ENCODE data around the gene COL4A2. TPM values are rescaled to one million over a fixed set of nuclear protein-coding genes. Genes with fewer than 3 reads are reported as not detected.
"Not testable (repeated sequence)": the region's sequence is repeated elsewhere in the genome, so short reads cannot be mapped to it uniquely, and the experiment has no call there.

COL4A2 gene
- total RNA-seq, 1 experiment from 2014 or later, result 67.4 TPM

- no peak for DNase-seq (ENCODE audit: low read depth)
These were observed 72.3 kb downstream of the COL4A2 start for GRCh38 chr13:110379358-110379757.

DNA sequence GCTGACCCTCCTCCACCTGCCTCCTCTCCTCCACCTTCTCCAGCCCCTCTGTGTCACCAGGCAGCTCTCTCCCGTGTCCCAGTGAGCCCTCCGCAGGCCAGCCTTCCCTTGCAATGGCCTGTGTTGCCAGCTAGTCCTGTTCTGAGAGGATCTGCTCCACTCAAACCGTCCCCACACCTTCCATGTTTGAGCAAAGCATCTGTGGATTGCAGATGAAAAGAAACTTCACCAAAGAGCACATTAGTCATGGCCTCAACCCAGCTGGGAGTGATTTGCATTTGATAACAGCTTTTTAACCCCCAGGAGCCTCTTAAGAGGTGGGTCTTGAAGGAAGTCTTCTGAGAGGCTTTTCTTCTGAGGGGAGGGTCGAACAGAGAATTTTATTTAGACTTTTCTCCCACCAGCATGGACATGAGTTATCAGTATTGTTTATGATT lies 72.8 kb downstream of the COL4A2 start:
- DNase-seq (ENCODE audit: low read depth), result peak; percentile 50

DNA sequence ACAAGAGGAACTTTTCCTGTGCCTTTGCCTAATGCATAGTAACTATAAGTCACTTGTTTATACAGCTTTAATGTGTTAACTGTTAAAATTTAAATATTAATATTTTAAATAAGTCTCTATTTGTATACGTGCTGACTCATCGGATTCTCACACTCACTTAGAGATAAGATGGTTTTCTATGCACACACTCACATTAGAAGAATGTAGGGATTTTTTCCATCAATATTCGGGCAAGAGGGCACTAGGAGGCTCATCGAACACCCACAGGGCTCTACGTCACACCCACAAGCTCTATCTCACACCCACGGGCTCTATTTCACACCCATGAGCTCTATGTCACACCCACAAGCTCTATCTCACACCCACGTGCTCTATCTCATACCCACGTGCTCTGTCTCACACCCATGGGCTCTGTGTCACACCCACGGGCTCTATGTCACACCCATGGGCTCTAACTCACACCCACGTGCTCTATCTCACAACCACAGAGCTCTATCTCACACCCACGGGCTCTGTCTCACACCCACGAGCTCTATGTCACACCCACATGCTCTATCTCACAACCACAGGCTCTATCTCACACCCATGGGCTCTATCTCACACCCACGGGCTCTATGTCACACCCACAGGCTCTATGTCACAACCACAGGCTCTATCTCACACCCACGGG lies 73.4 kb downstream of the COL4A2 start:
- no peak for DNase-seq (ENCODE audit: low read depth)

GRCh38 chr13:110381029-110381360 lies 73.9 kb downstream of the COL4A2 start:
- DNase-seq (ENCODE audit: low read depth), result no peak

DNA sequence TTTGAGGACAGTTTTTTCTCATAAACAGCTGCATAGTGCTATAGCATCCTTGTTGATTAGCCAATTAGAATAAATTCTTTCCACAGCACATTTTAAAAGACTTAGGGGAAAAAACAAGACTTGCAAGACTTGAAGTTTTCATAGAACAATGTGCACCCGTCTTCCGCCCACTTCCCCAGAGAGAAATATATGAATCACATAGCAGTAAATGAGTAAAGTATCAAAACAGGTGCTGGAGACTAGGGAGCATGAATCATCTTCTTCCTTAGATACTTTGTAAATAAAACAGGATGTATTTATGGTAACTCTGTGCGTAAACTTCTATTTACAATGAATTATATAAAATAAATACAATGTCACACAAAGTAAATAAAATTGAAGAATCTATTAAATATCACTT lies 75.1 kb downstream of the COL4A2 start:
- peak; percentile 97 for DNase-seq (ENCODE audit: low read depth)

- no peak for DNase-seq (ENCODE audit: low read depth)
These were observed 75.7 kb downstream of the COL4A2 start for GRCh38 chr13:110382830-110383229.

GRCh38 chr13:110387451-110388107 lies 80.5 kb downstream of the COL4A2 start:
- peak; percentile 77 for DNase-seq (ENCODE audit: low read depth)

DNA sequence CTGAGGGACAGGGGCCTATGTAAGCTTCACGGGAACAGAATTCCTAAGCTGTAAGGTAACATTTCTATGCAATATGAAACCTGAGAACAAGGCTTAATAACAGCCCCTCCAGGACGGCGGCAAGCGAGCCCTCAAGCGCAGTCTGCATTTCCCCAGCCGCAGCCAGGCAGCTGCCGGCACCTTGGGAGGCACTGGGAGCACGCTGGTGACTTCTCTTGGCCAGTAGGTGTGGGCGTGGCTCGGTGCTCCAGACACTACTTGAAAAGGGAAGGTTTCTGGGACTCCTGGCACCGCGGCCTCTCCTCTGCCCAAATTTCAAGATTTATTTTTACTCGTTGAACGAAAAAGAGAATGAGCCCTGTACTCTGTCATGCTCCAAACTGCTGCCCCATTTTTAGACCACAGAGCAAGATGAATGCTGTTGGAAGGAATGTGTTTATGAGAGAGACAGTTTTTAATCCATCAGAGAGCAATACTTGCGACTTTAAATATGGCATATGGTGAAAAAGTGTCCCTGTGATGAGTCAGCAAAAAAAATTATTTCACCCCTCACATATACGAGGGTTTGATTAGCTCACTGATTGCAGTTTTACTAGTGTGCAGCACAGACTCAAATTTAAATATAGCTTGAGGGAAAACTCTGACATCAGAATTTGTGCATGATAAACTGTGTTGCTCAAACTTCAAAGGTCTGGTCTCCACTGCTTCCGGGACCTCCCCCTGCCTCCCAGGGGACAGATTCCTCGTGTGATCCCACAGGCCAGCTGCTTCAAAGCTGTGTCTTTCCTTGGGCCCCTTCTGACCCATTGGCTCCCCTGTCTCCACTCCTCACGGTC lies 81.2 kb downstream of the COL4A2 start:
- peak; percentile 87 for DNase-seq (ENCODE audit: low read depth)

GRCh38 chr13:110390567-110390966 lies 83.5 kb downstream of the COL4A2 start:
- DNase-seq (ENCODE audit: low read depth), result peak; percentile 90

DNA sequence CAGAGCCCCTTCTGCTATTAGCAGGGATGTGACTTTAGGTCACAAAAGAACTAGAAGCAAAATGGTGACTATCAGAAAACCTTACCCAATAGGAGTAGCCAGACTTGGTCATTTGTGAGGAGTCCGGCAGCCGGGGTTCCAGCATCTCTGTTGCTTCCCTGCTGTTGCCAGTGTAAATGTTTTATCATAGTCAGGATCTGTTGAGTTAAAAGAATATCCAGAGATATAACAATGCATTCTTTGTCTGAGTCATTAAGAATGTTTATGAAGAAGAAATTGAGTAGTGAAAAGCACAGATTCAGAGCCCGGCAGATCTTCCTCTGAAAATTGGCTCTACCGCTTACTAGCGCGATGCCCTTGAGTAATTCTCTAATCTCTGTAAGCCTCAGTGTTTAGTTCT lies 84.2 kb downstream of the COL4A2 start:
- no peak for DNase-seq (ENCODE audit: low read depth)

- peak; percentile 37 for DNase-seq (ENCODE audit: low read depth)
These were observed 85.6 kb downstream of the COL4A2 start for GRCh38 chr13:110392510-110393240.

- no peak for DNase-seq (ENCODE audit: low read depth)
These were observed 86.7 kb downstream of the COL4A2 start for GRCh38 chr13:110393761-110394160.

DNA sequence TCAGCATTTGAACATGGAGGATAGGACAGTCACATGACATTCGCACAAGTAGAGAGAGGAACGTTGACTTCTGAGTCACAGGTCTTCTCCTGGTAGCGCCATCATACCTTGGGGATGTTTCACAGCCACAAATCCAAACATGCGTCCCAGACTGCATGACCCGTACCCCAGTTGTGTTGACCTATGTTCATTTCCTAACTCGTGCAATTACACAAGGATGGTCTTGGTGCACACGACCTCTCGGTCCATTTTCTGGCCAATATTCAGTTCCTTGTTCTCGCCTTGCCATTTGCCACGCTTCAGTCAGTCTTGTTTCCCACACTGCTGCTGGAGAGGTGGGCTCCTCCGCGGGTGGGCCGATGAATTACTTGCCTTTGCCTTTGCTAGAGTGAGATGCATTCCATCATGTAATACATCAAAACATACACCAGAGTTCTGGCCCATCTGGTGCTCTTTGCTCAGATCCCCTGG lies 87.3 kb downstream of the COL4A2 start:
- DNase-seq (ENCODE audit: low read depth), result no peak

- not testable (repeated sequence) for DNase-seq (ENCODE audit: low read depth)
These were observed 88.5 kb downstream of the COL4A2 start for GRCh38 chr13:110395616-110396015.

- peak; percentile 82 for DNase-seq (ENCODE audit: low read depth)
These were observed 89.4 kb downstream of the COL4A2 start for GRCh38 chr13:110396476-110396875.

- DNase-seq (ENCODE audit: low read depth), result peak; percentile 99
These were observed 89.9 kb downstream of the COL4A2 start for GRCh38 chr13:110396913-110397381.

DNA sequence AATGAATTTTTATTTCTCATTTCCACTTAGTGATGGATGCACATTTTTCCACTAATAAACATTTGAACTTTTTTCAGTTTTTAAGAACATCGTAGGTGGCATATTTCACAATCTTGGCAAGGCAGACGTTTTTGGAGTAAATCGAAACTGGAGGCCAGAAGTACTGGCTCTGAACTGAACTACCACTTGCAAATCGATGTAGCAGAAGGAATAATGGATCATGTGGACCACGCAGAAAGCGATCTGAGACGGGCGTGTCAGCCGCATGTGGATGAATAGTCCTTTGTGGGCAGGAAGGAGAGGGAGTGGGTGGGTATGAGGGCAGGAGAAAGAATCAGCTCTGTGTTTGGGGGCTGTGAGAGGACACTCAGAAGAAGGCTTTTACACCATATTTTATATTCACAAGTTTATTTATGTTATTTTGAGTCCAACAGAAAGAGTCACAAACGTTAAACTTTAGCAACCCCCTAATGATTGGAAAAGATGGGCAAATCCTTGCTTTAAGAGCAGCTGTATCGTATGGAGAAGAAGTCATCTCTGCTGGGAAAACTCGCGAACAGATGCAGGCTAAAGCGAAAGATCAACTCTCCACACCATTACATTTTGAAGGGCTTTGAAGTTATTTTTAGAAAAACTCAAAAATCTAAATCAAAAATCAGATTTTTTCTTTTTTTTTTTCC lies 90.5 kb downstream of the COL4A2 start:
- DNase-seq (ENCODE audit: low read depth), result peak; percentile 80

- DNase-seq (ENCODE audit: low read depth), result no peak
These were observed 91.8 kb downstream of the COL4A2 start for GRCh38 chr13:110398564-110399507.

DNA sequence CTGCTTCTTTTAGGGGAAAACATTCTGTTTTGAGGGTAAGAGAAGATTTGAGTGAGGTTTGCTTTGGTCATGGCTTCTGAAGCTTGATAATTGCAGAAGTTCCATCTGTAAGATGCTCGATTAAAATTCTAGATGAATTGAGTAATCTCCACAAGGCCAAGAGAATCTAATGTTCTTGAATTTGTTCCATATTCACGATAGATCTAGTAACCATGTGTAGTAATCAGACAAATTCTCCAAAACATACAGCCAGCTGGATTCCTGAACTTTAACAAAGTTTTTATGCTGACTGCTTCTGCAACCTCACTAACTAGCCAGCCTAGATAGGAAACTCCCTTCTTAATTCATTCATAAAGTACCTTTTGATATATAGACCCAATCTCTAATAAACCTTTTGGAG lies 92.7 kb downstream of the COL4A2 start:
- no peak for DNase-seq (ENCODE audit: low read depth)
